H1 (cell line): ENCODE measurements around the gene CDK5. TPM values are rescaled to one million over a fixed set of nuclear protein-coding genes. Genes with fewer than 3 reads are reported as not detected.

ENCODE experiments used
- EP300 ChIP-seq, 2 experiments: IDR thresholded peaks; 1 replicate in 1 of 2; 2 replicates in 1 of 2; pipeline ENCODE4 v1.6.1; 2011 to 2012; ENCODE audit warnings: low read depth in 2 of 2, low read length in 2 of 2, mild to moderate bottlenecking in 2 of 2, borderline replicate concordance in 1 of 2, inconsistent platforms in 1 of 2, moderate library complexity in 1 of 2
- JUND ChIP-seq: IDR thresholded peaks from 2 replicates; pipeline ENCODE4 v1.6.1; 2011; ENCODE audit warnings: mild to moderate bottlenecking, improper control_type of control experiment, low read length
- PHF8 ChIP-seq: fragments of 200-600 bp; sonication (generic); conservative IDR thresholded peaks from 2 replicates; pipeline ENCODE4 v1.7.1; 2012; ENCODE audit warnings: low read depth, mild to moderate bottlenecking, inconsistent platforms, low read length, moderate library complexity
- polyA plus RNA-seq, 7 experiments: library from polyadenylated mRNA; depleted of rRNA in 3 of 7; stranded (reverse) in 5 of 7; unstranded in 2 of 7; fragments of >200 nt in 5 of 7; fragments of 200-250 nt in 2 of 7; gene quantifications; 1 replicate in 5 of 7; 2 replicates in 1 of 7; 4 replicates in 1 of 7; pipeline versions ENCODE4 v1.2.1 to v1.2.3, GENCODE V29; 2011 to 2013; ENCODE audit warnings: missing spikeins in 2 of 7, mixed read lengths in 2 of 7
- total RNA-seq: library from RNA; stranded (reverse); fragmentation: NEBNext Ultra II Directional; extraction: Animal tissue kit (Norgen Biotek cat#: 25700); gene quantifications from 2 replicates; pipeline ENCODE4 v1.2.1, GENCODE V29; 2021
- TF ChIP-seq, protein P1 (sequence below): IDR thresholded peaks from 2 replicates; pipeline ENCODE4 v1.6.1; 2012; ENCODE audit warnings: low read length, inconsistent platforms

Gene CDK5
- total and polyA plus RNA-seq, 2 of the 8 experiments (the other 6 are each of a cell fraction or from before 2014, with no cell fraction given): 22.8 to 37.2 TPM

DNA sequence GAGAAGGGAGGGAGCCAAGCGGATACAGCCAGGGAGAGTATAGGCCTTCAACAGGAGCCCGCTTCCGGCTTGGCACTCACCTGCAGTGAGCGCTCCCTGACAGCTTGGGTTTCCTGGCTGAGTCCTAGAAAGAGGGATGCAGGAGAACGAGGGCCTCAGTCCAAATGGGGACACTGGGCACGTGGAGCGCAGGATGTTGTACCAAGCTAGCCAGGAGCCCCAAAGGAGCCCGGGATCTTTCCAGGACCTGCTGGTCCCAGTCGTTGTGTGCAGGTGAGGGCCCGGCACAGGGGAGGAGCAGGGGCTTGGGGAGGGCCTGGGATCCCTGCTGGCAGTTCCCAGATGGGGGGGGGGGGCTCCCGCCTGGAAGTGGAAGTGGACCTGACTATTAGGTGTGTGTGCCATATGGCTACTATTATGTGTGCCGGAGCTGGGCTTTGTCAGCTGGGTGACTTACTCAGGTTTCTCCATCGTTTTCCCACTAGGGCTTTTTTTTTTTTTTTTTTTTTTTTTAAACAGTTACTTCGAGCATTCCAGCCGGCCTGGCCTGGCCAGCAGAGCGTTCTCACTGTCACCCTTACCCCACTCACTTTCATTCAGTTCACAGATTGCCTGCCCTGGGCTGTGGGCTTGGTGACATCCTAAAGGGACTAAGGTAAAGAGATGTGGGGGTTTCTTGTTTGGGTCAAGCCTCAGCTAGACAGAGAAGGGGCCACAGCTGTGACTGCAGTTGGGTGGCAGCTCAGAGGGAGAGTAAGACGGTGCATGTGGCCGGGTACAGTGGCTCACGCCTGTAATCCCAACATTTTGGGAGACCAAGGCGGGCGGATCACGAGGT is 32.4 kb upstream of the CDK5 start (continued):
- TF ChIP-seq, protein P1, sequence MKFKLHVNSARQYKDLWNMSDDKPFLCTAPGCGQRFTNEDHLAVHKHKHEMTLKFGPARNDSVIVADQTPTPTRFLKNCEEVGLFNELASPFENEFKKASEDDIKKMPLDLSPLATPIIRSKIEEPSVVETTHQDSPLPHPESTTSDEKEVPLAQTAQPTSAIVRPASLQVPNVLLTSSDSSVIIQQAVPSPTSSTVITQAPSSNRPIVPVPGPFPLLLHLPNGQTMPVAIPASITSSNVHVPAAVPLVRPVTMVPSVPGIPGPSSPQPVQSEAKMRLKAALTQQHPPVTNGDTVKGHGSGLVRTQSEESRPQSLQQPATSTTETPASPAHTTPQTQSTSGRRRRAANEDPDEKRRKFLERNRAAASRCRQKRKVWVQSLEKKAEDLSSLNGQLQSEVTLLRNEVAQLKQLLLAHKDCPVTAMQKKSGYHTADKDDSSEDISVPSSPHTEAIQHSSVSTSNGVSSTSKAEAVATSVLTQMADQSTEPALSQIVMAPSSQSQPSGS: no peak
- TF ChIP-seq JUND (no peak), PHF8 (no peak), EP300 (IDR thresholded peaks at IDR 0.05; ENCODE audit: borderline replicate concordance in 1 of 2, low read depth in 2 of 2, low read length in 2 of 2) (no peak)
- TF ChIP-seq, all 59 proteins: peak for 0
